GDM1 (cell line): Measurements from ENCODE around the gene ARID2.

ENCODE experiments used
- DNase-seq: peaks from one replicate; lab custom pipeline; 2025; lab: John Stamatoyannopoulos, UW

The ARID2 gene

DNA sequence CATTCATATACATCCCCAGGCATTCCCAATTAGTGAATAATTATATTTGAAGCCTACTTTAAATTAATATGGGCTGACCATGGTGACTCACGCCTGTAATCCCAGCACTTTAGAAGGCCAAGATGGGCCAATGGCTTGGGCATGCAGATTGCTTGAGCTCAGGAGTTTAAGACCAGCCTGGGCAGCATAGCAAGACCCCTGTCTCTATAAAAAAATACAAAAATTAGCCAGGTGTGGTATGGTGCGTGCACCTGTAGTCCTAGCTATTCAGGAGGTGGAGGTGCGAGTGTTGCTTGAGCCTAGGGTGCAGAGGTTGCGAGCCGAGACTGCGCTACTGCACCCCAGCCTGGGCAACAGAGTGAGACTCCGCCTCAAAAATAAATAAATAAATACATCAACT, 7.6 kb upstream of the ARID2 start:
- no peak for DNase-seq

DNA sequence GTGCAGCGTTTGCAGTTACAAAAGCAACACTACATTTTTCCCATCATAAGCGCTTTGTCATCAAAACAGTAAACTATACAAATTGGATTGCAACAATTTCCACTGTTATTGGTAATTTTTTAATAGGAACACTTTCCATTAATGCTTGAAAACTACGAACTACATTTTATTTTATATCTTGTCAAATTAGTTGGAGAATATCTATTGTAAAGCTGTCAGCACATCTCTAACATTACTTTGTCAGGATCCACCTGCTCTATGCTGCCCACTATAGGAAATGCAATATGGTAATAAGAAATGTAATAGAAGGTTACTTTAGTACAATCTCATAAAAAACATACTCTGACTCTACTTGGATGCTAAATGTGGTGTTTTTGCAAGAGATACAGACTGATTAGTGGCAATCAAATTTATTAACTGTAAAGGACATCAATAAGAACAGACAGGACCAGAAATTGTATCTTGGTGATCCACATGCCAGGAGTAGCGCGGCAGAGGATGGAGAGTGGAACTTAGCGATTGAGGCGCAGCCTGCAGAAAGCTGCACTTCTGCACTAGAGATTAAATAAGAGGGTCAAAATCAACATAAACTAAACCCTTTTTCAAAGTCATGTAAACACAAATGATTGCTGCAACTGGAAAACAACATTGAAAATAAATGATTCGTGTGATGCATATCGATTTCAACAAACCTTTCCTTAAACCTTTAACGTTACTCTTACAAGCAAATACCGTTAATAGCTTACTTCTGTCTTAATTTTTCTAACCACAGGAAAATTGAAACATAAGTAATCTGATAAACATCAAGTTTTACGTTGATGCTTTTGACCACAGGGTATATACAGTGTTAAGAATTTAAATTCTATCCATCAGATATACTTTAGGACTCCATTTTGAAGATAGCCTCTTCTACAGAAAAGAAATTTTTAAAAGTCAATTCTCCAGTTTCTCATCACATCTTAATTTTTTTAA, 3.6 kb upstream of the ARID2 start:
- peak; percentile 6 for DNase-seq

DNA sequence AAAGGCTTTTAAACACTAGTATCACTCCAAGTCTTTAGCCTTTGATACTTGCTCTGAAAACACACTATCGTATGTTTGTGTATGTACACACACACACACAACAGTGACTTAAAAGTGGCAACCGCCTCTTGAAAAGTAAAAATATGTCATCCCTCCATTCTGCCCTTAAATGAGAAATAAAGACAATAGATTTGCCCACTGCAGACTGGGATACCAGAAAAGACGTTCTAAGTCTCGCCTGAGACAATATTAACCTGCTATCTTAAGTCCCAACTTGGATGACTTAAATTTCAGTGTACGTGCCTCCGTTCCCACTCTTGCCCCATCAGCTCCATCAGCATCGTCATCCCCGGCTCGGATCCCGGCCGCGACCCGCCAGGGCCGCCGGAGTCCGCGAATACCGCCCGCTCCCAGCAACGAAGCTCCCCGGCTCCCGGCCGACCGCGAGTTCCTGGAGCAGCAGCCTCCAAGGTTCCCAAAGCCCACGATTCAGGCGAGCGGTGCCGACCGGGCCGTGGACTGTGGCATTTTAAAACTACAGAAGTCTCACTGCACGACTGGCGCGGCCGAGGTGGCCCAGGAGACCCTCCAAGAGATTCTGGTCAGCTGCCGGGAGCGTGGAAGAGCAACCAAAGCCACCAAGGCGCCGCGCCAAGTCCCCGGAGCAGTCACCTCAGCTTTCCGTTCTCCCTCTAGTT, 2.8 kb upstream of the ARID2 start:
- DNase-seq = no peak

DNA sequence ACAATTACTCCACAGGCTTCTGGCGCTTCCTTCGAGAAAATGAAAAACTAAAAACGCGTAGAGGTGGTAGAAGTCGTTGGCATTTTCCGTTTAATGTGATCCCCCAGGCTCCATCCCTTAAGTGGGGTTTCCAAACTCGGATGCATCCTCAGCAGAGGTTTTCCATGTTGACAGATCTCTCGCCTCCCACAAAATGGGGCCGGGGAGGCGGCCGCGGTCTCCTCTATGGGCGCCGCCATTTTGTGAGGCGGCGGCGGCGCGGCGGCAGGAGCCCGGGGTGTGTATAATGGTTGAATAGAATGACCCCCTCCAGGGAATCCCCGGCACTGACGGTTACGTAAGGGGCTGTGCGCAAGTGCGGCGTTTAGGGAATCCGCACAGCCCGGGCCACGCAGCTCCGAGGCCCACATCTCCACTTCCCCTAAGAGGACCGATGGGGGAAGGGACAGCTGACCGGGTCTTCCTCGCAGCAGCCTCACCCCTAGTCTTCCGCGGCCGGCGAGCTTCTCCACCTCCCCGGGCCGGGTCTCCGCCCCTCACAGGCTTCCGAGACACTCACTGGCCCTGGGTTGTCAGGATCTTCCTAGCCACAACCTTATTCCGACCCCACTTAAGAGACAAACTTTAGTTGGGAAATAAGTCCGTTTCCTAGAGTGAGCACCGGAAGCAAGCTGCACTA, 2.1 kb upstream of the ARID2 start:
- peak; percentile 98 for DNase-seq

DNA sequence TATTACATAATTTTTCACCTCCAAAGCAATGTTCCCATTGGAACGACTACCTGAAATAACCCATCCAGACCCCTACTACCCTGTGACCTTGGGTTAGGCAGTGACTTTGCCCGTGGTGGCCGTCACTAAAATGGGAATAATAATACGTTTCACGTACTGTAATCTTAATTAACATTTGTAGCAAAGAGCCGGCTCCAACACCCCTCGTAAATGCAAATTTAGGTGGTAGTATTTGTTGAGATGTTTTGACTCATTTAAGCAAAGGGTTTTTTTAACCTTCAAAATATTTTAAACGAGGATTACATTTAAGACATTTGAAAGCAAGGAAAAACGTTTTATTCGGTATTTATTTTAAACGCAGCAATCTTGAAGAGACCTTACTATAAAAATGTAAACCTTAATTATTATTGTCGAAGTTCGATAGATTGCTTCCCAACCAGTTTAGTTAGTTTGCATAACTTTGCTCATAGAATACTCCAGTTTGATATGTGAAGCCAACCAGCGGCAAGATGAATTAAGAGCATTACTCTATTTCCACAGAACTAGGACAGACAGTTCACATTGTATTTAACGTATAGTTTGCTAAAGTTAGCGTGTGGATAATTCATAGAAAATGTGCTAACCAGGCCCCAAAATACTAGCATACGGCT, 1.4 kb upstream of the ARID2 start:
- DNase-seq = no peak

DNA sequence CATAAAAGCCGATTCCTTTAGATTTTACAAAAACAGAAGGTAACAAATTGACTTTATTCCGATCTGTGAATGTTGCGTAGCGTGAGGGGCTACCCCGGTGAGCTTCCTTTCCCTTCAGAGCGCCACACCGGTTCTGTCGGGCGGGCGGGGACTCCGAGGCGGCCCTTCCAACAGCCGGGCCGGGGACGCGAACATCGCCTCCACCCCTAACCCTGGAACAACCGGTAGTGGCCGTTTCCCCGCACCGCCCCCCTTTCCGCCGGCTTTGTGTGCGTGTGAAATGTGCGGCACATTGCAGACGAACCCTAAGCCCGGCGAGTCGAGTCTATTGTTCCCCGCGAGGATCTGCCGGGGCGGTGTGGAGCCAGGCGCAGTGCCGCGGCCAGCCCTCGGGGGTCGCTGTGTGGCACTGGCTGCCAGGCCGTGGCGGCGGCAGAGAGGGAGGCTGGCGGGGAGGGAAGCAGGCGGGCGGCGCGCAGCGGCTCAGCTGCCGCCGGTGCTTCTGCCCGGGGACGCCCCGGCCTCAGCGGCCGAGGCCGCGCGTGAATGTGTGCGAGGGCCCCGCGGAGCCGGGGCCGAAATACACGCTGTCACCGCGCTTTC, 775 bp upstream of the ARID2 start:
- DNase-seq = peak; percentile 97

DNA sequence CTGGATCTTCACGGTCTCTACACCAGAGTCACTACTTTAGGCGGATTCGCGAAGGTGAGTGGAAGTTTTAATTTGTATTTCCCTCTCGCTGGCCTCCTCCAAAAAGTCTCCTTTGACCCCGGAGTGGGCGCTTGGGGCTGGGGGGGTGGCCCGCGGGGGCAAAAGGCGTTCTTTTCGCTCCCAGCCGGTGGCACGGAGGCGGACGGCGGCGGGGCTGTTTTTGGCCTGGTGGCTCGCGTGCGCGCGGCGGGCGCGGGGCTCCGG, 510 bp downstream of the ARID2 start:
- DNase-seq = no peak

DNA sequence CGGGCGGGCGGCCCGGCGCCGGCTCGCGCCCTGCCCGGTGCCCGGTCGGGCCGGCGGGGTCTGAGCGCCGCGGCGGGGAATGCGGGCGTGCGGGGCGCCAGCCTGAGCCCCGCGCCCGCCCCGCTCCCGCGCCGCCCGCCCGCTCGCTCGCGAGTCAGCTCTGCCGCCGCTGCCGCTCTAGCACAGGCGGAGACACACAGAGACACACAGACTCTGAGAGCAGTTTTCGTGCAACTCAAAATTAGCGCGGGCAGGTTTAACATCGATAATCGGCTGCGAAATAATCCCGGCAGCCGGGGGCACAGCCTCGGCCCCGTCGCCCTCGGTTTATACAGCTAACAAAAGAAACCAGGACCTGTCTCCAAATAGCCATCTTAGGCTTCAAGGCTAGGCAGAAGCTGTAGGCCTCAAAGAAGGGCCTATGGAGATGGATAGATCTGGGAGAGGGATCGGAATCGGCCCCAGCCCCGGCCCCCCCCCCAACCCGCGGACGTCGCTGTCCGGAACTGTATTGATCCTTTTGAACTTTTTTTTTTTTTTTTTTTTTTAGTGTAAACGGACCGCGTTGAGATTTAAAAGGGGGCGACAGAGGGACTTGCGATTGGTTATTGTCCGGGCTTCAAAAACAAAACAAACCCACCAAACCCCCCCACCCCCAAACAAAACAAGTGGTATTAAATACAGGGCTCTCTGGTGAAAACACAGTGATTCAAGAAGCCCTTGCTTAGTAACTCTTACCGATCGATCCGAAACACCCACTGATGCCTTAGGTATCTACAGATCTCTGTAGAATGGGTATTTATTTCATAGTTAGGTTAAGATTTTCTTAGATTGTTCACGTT, 1.1 kb downstream of the ARID2 start:
- peak; percentile 35 for DNase-seq

DNA sequence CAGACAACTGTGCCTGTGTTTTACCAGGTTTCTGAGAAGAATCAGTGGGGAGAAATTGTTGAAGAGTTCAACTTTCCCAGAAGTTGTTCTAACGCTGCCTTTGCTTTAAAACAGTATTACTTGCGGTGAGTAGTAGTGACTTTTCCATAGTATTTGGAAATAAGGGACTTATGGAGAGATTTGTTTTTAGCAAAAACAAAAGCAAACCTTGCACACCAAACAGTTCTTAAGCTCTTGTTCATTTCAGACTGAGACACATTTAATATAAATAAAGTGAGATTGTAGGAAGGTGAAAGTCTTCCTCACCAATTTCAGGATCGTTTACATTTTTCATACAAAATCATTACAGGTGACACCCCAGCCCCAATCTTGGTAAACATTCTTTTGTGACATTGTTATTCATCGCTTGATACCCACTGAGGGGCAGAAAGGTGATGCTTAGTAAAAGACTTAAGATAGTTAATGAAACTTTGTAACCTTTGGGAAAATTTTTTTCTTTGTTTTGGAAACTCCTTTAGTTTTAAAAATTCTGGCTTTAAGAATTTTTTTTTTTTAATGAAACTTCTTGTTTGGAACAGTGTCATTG, 1.8 kb downstream of the ARID2 start:
- no peak for DNase-seq

DNA sequence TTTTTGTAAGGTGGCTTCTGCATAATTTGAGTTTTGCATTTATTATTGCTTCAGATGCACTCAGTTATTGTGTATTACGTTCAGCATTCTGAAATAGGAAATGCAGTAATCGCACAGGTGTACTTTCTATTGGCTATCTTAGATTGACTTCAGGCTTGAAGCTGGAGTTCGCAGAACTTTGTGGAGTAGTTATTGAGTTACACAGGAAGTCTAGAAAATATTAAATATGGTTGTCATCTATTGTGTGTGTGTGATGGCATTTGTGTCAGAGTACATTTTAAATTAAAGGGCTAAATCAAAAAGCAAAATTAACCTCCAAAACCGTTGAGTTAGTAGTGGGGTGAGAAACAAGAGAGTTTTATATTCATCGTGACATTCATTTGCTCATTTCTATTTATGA, 2.7 kb downstream of the ARID2 start:
- no peak for DNase-seq

DNA sequence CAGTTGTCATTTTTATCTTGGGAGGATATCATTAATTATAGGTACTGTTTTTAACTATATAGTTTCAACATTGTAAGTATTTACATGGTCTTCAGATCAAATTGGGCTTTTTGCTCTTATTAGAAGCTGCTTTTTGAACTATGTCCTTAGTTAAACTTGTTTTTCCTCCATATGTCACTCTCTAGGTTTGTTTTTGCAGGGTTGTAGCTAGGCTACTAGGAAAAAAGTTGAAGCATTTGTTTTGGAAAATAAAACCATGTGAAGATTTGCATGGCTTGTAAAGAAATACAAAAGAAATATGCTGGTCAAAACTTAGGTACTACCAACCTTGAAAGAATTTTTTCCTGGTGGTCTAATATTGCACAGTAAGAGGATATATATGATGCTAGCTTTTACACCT, 3.4 kb downstream of the ARID2 start:
- DNase-seq = no peak

DNA sequence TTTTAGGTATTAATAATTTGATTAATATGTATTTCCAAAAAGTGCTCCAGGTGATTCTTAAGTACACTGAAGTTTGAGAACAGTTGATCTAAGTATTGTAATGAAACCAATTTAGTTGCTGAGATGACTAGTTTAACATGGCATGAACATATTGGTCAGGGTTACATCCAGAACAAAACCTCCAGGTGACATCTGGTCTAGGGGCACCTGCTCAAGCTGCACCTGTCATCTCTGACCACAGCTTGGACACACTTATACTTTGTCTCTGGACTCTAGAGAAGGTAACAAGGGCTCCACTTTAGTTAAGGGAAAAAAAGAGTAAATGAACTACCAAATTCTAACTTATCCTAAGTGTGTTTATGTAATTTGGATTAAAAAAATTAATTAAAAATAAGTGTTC, 8.1 kb downstream of the ARID2 start:
- DNase-seq = no peak

DNA sequence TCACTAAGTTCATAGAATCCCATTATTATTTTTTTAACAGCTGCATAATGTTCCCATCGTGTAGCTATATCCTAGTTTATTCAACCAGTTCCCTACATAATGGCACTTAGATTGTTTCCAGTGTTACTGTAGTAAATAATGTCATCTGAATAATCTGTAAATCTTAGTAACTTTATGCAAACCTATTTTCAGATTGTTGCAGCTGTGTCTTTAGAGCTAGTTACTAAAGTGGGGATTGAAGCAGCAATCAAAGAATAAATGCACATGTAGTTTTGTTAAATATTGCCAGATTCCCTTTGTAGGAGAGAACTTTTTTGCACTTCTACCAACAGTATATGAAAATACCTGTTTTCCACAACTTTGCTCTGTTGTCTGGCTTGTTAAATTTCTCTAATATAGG, 13.1 kb downstream of the ARID2 start:
- no peak for DNase-seq

DNA sequence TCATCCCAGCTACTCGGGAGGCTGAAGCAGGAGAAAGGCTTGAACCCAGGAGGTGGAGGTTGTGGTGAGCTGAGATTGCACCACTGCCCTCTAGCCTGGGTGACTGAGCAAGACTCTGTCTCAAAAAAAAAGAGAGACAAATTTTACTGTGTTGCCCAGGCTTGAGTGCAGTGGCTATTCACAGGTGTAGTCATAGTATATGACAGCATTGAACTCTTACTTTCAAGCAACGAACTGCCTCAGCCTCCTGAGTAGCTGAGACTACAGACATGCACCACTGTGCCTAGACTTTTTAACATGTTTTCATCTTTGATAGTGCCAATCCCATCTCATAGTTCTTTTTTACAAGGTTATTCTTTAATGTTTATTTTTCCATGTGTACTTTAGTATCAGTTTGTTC, 13.7 kb downstream of the ARID2 start:
- no peak for DNase-seq

DNA sequence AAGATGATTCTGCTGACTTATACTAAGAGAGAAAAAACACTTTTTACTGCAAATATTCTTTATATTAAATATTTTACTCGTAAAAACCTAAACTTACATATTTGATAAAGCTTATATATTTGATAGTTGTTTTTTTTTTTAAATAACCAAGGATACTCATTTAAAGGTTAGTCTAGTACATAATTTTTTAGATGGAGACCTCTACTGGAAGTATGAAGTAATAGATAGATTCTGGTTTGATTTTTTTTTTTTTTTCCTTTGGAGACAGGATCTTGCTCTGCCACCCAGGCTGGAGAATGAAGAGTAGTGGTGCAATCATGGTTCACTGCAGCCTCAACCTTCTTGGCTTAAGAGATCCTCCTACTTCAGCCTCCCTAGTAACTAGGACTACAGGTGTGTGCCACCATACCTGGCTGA, 16.4 kb downstream of the ARID2 start:
- no peak for DNase-seq

DNA sequence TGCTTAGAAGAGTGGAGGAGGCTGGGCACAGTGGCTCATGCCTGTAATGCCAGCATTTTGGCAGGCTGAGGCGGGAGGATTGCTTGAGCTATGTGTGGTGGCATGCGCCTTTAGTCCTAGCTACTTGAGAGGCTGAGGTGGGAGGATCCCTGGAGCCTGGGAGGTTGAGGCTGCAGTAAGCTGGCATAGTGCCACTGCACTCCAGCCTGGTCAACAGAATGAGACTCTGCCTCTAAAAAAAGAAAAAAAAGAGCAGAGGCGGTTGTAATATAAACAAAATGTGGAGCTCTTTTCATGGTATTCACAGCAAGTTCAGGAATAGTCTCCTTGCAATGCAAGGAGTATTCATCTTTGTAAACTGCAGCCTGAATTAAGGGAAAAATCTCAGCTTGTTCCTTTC, 27.2 kb downstream of the ARID2 start:
- DNase-seq = no peak

DNA sequence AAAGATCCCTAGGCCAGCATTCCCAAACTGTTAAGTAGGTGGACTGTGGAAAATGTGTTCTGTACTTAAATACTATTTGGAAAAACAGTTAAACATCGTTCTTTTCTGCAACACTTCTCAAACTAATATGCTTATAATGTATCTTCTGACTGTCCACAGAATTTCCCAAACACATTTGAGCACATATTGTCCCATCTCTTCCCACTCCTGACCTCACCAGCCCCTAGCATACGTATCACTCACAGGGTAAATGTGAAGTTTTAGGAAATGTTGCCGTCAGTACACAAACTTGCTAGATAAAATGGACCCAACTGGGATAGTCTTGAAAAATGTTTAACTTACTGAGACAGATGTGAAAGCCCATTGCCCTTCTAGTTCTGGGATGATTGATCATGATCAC, 27.7 kb downstream of the ARID2 start:
- DNase-seq = no peak

DNA sequence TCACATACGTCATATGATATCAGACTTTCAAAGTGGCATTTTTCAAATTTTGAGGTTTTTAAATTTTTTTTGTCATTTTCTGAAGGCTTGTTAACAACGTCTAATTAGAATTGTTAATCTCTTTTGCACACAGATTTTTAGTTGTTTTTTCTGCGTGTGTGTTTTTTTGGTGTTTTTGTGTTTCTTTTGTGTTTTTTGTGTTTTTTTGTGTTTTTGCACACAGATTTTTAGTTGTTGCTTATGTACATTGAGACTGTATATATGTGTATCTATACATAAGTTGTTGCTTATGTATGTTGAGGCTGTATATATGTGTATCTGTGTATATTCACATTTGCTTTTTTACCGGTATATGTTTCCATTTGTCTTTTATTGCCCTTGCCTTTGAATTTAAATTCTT, 30.8 kb downstream of the ARID2 start:
- DNase-seq = no peak

DNA sequence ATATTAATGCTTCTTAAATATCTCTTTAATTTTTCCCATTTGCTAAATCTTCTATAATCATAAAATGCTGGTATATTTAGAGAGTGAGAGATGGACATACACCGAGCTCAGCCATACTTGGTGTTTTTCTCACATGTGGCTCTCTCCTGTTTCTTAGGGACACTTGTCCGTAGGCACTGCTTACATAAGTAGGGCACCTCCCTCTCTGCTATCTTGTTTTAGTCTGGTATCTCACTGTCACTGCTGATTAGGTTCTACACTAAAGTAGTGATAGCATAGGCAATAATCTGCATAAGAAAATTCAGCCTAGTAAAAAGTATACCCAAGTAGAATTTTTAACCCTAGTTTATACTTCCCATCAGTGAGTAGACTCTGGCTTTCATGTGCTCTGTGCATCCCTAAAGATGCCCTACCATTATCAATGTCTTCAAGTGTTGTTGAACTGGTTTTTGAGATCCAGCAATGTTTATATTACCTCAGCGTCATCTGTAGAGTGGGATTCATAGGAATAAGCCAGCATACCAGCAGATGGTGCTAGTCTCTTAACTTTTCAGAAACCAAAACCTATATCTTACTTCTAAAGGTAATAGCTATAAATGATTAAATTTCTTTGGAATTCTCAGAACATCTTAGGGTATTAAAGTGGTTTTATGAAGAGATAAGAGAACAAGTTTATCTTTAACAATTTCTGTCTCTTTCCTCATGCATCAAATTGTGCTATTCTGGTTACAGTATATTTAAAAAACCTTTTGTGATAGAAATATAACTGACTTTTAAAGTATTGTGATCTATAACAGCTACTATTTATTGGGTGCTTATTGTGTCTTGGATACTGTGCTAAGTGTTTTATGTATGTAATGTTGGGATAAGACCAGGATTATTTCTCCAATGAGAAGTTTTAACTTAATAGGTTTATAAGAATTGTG, 32.9 kb downstream of the ARID2 start:
- peak; percentile 11 for DNase-seq

DNA sequence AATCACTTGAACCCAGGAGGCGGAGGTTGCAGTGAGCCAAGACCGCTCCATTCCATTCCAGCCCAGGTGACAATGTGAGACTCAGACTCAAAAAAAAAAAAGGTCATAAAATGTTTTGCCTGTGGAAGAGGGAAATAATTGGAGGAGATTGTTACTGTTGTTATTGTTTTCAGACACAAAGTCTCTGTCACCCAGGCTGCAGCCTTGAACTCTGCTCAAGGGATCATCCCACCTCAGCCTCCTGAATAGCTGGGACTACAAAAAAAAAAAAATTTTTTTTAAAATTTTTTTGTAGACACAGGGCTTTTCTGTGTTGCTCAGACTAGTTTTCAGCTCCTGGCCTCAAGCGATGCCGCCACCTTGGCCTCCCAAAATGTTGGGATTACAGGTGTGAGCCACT, 33.9 kb downstream of the ARID2 start:
- no peak for DNase-seq
